ENCODE results near the gene RNF115.

DNA sequence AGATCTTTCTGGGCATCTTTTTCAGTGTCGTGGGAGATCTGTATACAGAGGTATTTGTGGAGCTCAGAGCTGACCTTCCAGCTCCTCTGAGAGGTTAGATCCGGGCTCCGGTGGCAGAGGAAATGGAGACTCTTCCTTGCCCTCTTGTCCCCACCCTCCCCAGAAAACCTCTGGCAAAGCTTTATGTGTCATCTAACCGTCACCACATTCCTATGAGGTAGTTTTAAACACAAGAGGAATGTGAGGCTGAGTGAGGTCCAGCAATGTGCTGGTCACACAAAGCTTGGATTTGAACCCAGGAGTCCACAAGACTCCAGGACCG lies 103.4 kb downstream of the RNF115 start:
- TF ChIP-seq POLR2A (IDR thresholded peaks at IDR 0.05), result no peak
- TF ChIP-seq, protein P1, sequence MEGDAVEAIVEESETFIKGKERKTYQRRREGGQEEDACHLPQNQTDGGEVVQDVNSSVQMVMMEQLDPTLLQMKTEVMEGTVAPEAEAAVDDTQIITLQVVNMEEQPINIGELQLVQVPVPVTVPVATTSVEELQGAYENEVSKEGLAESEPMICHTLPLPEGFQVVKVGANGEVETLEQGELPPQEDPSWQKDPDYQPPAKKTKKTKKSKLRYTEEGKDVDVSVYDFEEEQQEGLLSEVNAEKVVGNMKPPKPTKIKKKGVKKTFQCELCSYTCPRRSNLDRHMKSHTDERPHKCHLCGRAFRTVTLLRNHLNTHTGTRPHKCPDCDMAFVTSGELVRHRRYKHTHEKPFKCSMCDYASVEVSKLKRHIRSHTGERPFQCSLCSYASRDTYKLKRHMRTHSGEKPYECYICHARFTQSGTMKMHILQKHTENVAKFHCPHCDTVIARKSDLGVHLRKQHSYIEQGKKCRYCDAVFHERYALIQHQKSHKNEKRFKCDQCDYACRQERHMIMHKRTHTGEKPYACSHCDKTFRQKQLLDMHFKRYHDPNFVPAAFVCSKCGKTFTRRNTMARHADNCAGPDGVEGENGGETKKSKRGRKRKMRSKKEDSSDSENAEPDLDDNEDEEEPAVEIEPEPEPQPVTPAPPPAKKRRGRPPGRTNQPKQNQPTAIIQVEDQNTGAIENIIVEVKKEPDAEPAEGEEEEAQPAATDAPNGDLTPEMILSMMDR (IDR thresholded peaks at IDR 0.05), result no peak
